ENCODE measurements around the gene CCDC190. TPM values are rescaled to one million over a fixed set of nuclear protein-coding genes. Genes with fewer than 3 reads are reported as not detected.

Gene CCDC190
- total and polyA plus RNA-seq, 12 donors = not detected

GRCh38 chr1:162903246-162903645 lies 42.3 kb upstream of the CCDC190 start:
- Histone ChIP-seq H3K36me3 (replicated peaks in 1 of 2) (no peaks in the 10 kb centered on the region), H3K4me3 (no peak overlapping the region), H3K27me3 (no peaks in the 10 kb centered on the region), H3K27ac (no peak overlapping the region), H3K9me3 (replicated peaks in 1 of 3) (no peaks in the 10 kb centered on the region), H3K4me1 (replicated peaks in 1 of 2) (no peaks in the 10 kb centered on the region)
- intact Hi-C loops (cut with DNase I) = no loop called here
- WGBS, 4 donors = 75 to 95% (median 92%) methylated on average over 4 of the region's 4 CpGs
- DNase-seq = no peak
- TF ChIP-seq CTCF (IDR thresholded peaks at IDR 0.05) (no peak), POLR2A (IDR thresholded peaks at IDR 0.05) (no peak)

GRCh38 chr1:162902416-162902815 lies 41.4 kb upstream of the CCDC190 start:
- Histone ChIP-seq H3K4me1 (replicated peaks in 1 of 2) (no peaks in the 10 kb centered on the region), H3K4me3 (no peak overlapping the region), H3K36me3 (replicated peaks in 1 of 2) (no peaks in the 10 kb centered on the region), H3K27ac (no peak overlapping the region), H3K27me3 (no peaks in the 10 kb centered on the region), H3K9me3 (replicated peaks in 1 of 3) (no peaks in the 10 kb centered on the region)
- intact Hi-C loops (cut with DNase I) = no loop called here
- no peak for DNase-seq
- WGBS, 4 donors = 33 to 60% (median 52%) methylated on average over 2 of the region's 2 CpGs
- TF ChIP-seq POLR2A (IDR thresholded peaks at IDR 0.05) (no peak), CTCF (IDR thresholded peaks at IDR 0.05) (no peak)

- H3K4me1 ChIP-seq (replicated peaks in 1 of 2) = no peaks in the 10 kb centered on the region
- TF ChIP-seq CTCF (IDR thresholded peaks at IDR 0.05) (no peak), POLR2A (IDR thresholded peaks at IDR 0.05) (no peak)
- H3K9me3 ChIP-seq (replicated peaks in 1 of 3) = no peaks in the 10 kb centered on the region
- intact Hi-C loops (cut with DNase I) = no loop called here
- H3K4me3 ChIP-seq = no peak overlapping the region
- no peak for DNase-seq
- no peaks in the 10 kb centered on the region for H3K27me3 ChIP-seq
- no peaks in the 10 kb centered on the region for H3K36me3 ChIP-seq (replicated peaks in 1 of 2)
- H3K27ac ChIP-seq = no peak overlapping the region
- 71 to 82% (median 78%) methylated on average over 1 of the region's 1 CpG for WGBS, 4 donors
Observed at GRCh38 chr1:162901243-162901642, 40.3 kb upstream of the CCDC190 start.

- intact Hi-C loops (cut with DNase I) = no loop called here
- TF ChIP-seq CTCF (IDR thresholded peaks at IDR 0.05) = no peak
- TF ChIP-seq POLR2A (IDR thresholded peaks at IDR 0.05) = no peak
- no peaks in the 10 kb centered on the region for H3K36me3 ChIP-seq (replicated peaks in 1 of 2)
- no peaks in the 10 kb centered on the region for H3K4me1 ChIP-seq (replicated peaks in 1 of 2)
- H3K4me3 ChIP-seq = no peak overlapping the region
- WGBS, 4 donors = 61 to 74% (median 69%) methylated on average over 5 of the region's 5 CpGs
- no peaks in the 10 kb centered on the region for H3K27me3 ChIP-seq
- DNase-seq = no peak
- H3K27ac ChIP-seq = no peak overlapping the region
- H3K9me3 ChIP-seq (replicated peaks in 1 of 3) = no peaks in the 10 kb centered on the region
Observed at GRCh38 chr1:162899422-162900146, 38.6 kb upstream of the CCDC190 start.

Measured in adrenal gland (tissue), 12 donors.